BE2C (cell line): Measurements from ENCODE around the gene COBL.

Experiments
- DNase-seq: peaks from one replicate; pipeline ENCODE4 v3.0.0-alpha.2; 2020
- H3K27me3 ChIP-seq: fragments of 250-450 bp; sonication (Bioruptor Pico); 2 replicates; pipeline ENCODE4 v1.5.1; 2020; ENCODE audit warnings: mild to moderate bottlenecking
- H3K36me3 ChIP-seq: fragments of 250-450 bp; sonication (Bioruptor Pico); 2 replicates; pipeline ENCODE4 v1.5.1; 2020; ENCODE audit warnings: mild to moderate bottlenecking
- H3K4me1 ChIP-seq: fragments of 250-450 bp; sonication (Bioruptor Pico); 2 replicates; pipeline ENCODE4 v1.5.1; 2020
- H3K4me3 ChIP-seq: 2 replicates; pipeline ENCODE4 v1.5.1; 2011; ENCODE audit warnings: low read depth, low read length
- H3K9me3 ChIP-seq: fragments of 250-450 bp; sonication (Bioruptor Pico); 2 replicates; pipeline ENCODE4 v1.5.1; 2020
- TF ChIP-seq, protein P1 (sequence below): IDR thresholded peaks from 2 replicates; pipeline ENCODE4 v1.5.1; 2012; ENCODE audit warnings: mild to moderate bottlenecking, low read depth, low read length

Gene COBL

DNA sequence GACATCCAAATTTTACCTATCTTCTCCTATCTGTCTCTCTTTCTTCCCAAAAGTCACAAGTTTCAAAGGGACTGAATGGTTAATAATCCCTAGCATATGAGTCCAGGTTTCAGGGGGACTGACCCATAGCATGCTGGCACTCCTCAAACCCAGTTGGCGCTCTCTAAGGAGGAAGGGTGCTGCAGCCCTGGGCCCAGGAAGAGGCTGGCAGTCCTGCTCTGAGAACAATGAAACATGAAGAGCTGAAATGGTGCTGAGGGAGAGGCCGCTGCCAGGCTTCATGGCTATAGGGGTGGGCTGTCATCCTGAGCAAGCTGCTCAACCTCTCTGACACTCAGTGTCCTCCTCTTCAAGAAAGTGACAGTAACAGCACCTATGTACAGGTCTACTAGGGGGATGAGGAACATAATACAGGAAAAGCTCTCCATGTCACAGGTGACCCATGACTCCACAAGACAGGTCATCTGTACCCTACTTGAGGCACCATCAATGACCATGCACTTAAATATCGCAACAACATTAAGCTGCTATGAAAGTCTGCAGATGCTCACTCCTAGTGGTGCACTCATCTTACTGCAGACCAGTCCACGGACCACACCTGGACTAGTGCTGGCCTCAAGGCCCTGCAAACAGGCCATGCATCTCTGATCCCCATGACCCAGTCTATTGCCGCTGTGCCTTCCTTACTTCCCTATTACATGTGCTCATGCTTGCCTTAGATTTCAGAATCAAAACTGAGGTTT is 17.0 kb downstream of the COBL start:
- TF ChIP-seq, protein P1, sequence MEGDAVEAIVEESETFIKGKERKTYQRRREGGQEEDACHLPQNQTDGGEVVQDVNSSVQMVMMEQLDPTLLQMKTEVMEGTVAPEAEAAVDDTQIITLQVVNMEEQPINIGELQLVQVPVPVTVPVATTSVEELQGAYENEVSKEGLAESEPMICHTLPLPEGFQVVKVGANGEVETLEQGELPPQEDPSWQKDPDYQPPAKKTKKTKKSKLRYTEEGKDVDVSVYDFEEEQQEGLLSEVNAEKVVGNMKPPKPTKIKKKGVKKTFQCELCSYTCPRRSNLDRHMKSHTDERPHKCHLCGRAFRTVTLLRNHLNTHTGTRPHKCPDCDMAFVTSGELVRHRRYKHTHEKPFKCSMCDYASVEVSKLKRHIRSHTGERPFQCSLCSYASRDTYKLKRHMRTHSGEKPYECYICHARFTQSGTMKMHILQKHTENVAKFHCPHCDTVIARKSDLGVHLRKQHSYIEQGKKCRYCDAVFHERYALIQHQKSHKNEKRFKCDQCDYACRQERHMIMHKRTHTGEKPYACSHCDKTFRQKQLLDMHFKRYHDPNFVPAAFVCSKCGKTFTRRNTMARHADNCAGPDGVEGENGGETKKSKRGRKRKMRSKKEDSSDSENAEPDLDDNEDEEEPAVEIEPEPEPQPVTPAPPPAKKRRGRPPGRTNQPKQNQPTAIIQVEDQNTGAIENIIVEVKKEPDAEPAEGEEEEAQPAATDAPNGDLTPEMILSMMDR = no peak
- H3K4me3 ChIP-seq = no peak overlapping the region

DNA sequence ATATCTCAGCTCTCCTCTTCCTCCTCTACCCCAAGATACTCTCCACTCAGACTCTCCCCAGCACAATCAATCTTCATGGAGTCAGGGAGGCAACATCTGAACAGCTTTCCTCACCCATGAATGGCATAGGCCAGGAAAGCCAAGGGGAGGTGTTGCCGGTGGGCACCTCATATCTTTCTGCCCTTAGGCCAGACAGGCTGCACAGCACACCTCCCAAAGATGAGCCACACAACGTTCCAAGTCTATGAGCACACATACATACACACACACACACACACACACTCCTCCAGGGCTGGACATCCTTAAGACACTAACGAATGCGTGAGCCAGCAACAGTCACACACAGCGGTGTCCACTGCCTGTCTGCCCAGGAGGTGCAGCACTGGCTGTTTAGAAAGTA is 17.7 kb downstream of the COBL start:
- TF ChIP-seq, protein P1 = no peak
- peaks cover 4% of the 10 kb centered on the region; the same call in 1 of the 2 replicates for H3K27me3 ChIP-seq
- no peak for DNase-seq
- H3K36me3 ChIP-seq = no peaks in the 10 kb centered on the region
- no peak overlapping the region for H3K4me3 ChIP-seq
- no peaks in the 10 kb centered on the region for H3K9me3 ChIP-seq
- H3K4me1 ChIP-seq = no peaks in the 10 kb centered on the region

More for the DNA sequence above, 17.0 kb downstream of the COBL start:
- peaks cover 4% of the 10 kb centered on the region; the same call in 1 of the 2 replicates for H3K27me3 ChIP-seq
- H3K4me1 ChIP-seq = no peaks in the 10 kb centered on the region
- no peak for DNase-seq
- H3K9me3 ChIP-seq = no peaks in the 10 kb centered on the region
- no peaks in the 10 kb centered on the region for H3K36me3 ChIP-seq

DNA sequence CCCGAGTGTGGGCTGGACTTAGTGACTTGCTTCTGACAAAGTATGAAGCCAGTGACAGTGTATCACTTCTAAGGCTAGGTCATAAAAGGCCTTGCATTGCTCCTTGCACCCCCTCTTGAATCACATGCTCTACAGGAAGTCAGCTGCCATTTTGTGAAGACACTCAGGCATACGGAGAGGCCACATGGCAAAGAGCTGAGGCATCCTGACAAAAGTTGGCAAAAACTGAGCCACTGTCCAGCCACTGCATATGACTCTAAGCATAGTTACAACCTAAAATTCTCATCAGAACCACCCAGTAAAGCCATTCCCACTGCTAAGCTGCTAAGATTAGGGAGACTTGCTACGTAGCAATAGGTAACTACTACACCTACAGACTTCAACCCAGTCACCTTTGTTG is 18.6 kb downstream of the COBL start:
- H3K27me3 ChIP-seq = peaks cover 4% of the 10 kb centered on the region; the same call in 1 of the 2 replicates
- no peaks in the 10 kb centered on the region for H3K4me1 ChIP-seq
- no peaks in the 10 kb centered on the region for H3K36me3 ChIP-seq
- TF ChIP-seq, protein P1 = no peak
- no peak overlapping the region for H3K4me3 ChIP-seq
- H3K9me3 ChIP-seq = no peaks in the 10 kb centered on the region
- DNase-seq = no peak

DNA sequence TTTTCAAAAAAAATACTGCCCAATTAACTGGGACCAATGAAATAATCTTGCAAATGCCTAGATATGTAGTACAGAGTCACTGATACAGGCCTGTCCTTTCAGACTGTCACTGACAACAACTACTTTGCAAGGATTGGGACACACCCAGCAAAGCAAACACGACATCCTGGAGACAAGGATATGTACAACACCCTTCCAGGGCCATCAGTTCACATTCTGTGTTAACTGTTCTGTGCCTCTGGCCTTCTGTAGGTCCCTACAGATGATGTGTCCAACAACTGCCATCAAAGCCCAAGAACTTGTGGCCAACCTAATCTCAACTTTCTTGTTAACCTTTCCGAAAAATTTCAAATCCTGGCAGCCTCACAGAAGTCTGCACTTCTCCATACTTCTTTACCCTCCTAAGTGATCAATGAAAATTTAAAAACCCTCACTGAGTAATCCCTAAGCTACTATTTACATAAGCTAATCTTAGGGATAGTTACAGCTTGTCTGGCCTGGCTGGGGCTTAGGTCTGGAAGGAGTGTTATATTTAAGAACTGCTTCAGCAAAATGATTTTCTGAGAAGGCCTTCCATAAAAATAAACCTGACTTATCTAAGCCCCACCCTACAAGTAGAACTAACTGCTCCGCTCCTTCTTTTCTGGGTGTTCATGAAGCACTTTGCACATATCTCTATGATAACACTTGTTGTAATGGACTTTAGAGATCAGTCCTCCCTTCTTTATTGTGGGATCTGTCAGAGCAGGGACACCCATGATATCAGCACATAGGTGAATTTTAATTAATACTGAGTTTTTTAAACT is 21.0 kb downstream of the COBL start:
- DNase-seq = no peak
- no peaks in the 10 kb centered on the region for H3K36me3 ChIP-seq
- peaks cover 4% of the 10 kb centered on the region; the same call in 1 of the 2 replicates for H3K27me3 ChIP-seq
- no peak overlapping the region for H3K4me3 ChIP-seq
- H3K4me1 ChIP-seq = no peaks in the 10 kb centered on the region
- no peaks in the 10 kb centered on the region for H3K9me3 ChIP-seq
- TF ChIP-seq, protein P1 = no peak

DNA sequence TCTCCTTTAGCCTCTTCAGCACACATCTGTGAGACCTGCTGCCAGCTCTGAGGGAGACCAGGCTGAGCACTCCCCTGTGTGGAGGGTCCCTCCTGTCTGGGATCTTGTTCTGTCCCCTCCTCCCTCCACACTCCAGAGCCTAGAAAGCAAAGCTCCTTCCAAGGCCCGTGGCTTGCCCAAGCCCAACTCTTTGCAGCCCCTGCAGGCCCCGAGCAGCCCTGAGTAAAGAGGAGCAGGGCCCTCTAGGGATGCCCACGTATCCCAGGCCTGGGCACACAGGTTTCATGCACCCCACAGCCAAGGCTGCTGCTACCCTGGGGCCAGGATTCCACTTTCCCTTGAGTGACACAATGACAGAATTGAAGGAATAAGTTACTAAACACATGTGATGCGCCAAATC is 24.0 kb downstream of the COBL start:
- Histone ChIP-seq H3K9me3 (no peaks in the 10 kb centered on the region), H3K27me3 (peaks cover 4% of the 10 kb centered on the region; the same call in 1 of the 2 replicates), H3K36me3 (no peaks in the 10 kb centered on the region), H3K4me3 (no peak overlapping the region), H3K4me1 (no peaks in the 10 kb centered on the region)
- DNase-seq = no peak
- TF ChIP-seq, protein P1 = no peak
